CD4-positive, alpha-beta T cell treated with Interleukin-17A for 1 hour (primary cell): ENCODE measurements around the gene EEF1AKMT3.
"Not testable (repeated sequence)": the region's sequence is repeated elsewhere in the genome, so short reads cannot be mapped to it uniquely, and the experiment has no call there.

Experiments
- DNase-seq: peaks from one replicate; pipeline ENCODE4 v3.0.0-alpha.2; 2020

Gene EEF1AKMT3

GRCh38 chr12:57795354-57795753 is 22.9 kb downstream of the EEF1AKMT3 start:
- no peak for DNase-seq

GRCh38 chr12:57796996-57797395 is 24.6 kb downstream of the EEF1AKMT3 start:
- DNase-seq: no peak

- no peak for DNase-seq
These were observed 25.5 kb downstream of the EEF1AKMT3 start for GRCh38 chr12:57797933-57798332.

GRCh38 chr12:57800965-57801364 is 28.6 kb downstream of the EEF1AKMT3 start:
- no peak for DNase-seq

GRCh38 chr12:57802607-57803006 is 30.2 kb downstream of the EEF1AKMT3 start:
- no peak for DNase-seq

GRCh38 chr12:57803319-57803893 is 31.0 kb downstream of the EEF1AKMT3 start:
- peak; percentile 42 for DNase-seq

GRCh38 chr12:57806677-57807076 is 34.3 kb downstream of the EEF1AKMT3 start:
- no peak for DNase-seq

- no peak for DNase-seq
These were observed 34.9 kb downstream of the EEF1AKMT3 start for GRCh38 chr12:57807285-57807684.

GRCh38 chr12:57808351-57808750 is 35.9 kb downstream of the EEF1AKMT3 start:
- DNase-seq: no peak

- no peak for DNase-seq
These were observed 37.0 kb downstream of the EEF1AKMT3 start for GRCh38 chr12:57809425-57809824.

GRCh38 chr12:57810450-57810849 is 38.0 kb downstream of the EEF1AKMT3 start:
- no peak for DNase-seq

- no peak for DNase-seq
These were observed 38.8 kb downstream of the EEF1AKMT3 start for GRCh38 chr12:57811028-57811755.

GRCh38 chr12:57813111-57813970 is 40.9 kb downstream of the EEF1AKMT3 start:
- DNase-seq: no peak

- DNase-seq: no peak
These were observed 41.8 kb downstream of the EEF1AKMT3 start for GRCh38 chr12:57813971-57814772.

GRCh38 chr12:57815177-57816000 is 43.0 kb downstream of the EEF1AKMT3 start:
- no peak for DNase-seq

GRCh38 chr12:57816001-57816854 is 43.8 kb downstream of the EEF1AKMT3 start:
- DNase-seq: no peak

GRCh38 chr12:57816855-57817151 is 44.4 kb downstream of the EEF1AKMT3 start:
- no peak for DNase-seq

- no peak for DNase-seq
These were observed 45.0 kb downstream of the EEF1AKMT3 start for GRCh38 chr12:57817261-57817989.

GRCh38 chr12:57817990-57818331 is 45.5 kb downstream of the EEF1AKMT3 start:
- DNase-seq: not testable (repeated sequence)

GRCh38 chr12:57820119-57820518 is 47.7 kb downstream of the EEF1AKMT3 start:
- DNase-seq: not testable (repeated sequence)

GRCh38 chr12:57821015-57821414 is 48.6 kb downstream of the EEF1AKMT3 start:
- DNase-seq: not testable (repeated sequence)
